ENCODE measurements around the gene TRPM2.

Gene TRPM2

DNA sequence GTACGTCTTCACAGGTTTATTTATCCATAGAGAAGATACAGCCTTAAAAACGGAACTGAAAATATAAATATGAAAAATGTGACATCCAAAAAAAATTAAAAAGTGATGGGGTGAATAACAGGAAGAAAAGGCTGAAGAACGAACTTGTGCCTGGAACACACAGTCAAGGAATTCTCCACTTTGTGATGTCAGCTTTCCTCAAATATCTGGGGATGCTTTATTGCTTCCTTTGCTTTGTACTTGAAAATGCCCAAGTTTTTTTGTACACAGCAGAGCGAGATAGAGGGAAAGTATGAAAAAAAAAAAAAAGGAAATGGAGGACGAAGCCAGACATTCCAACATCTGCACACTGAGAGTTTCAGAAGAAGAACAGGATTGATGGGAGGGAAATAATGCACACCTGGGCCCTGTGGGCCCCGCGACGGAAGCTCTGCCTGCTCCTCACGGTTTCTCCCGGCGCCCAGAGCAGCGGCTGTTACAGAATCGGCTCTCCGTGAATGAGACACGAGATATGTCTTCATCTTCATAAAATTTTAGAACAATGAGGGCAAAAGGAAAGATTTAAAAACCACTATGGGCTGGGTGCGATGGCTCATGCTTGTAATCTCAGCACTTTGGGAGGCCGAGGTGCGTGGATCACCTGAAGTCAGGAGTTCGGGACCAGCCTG, 91.9 kb downstream of the TRPM2 start:
- DNase-seq (ENCODE audit: low read depth): no peak

DNA sequence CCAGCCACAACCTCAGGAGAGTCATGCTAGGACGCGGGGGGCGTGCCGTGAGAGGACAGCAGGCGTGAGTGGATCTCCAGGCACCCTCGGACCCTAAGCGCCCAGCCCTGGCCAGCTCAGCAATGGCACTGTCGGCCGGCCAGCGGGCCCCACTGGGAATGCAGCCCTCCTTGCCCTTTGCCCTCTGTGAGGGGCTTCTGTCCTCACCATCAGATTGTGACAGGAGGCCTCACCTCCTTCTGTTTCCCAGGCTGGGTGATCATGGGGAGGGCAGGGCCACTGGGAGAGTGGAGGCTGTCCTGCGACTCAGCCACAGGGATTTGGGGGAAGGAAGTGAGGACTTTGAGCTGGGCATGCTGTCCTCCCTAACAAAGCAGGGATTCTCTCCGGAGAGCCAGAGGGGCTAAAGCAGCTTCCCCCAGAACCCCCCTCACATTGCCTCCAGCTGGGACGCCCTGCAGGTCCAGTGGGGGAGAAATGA, 95.3 kb downstream of the TRPM2 start:
- no peak for DNase-seq (ENCODE audit: low read depth)

DNA sequence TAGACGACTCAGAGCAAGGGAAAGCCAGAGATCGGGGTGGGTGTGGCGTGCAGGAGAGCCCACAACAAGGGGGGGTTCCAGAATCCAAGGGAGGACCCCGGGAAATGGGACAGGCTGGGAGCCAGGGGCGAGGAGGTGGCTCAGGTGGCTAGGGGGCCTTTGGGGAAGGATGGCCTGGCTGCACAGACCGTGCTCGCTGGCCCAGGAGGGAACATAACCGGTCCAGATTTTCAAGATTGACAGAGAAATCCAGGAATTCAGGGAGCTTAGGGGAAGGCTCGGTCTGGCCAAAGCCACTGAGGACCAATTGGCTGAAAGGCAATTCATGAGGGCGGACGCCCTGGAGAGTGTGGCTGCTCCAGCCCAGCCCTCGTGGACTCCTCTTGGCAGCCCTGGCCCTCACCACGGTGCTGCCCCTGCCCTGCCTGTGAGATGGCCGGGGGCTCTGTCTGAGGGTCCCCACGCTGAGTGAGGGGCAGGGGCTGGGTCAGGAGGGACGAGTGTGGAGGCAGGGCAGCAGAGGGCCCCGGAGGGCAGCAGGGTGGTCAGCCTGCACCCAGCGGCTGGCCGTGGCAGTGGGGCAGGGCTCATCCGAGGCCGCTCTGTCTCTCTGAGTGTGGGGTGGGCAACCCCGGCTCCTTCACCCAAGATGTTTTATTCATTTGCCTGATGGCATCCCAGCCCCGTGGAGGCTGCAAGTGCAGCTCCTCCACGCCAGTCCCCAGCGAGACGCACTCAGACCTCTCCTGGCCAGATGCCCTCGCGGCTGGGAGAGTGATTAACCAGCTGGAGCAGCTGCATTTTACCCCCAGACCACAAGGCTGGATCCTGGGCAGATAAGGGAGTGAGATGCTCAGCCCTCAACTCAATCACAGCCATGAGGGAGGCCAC, 96.3 kb downstream of the TRPM2 start:
- DNase-seq (ENCODE audit: low read depth): no peak

DNA sequence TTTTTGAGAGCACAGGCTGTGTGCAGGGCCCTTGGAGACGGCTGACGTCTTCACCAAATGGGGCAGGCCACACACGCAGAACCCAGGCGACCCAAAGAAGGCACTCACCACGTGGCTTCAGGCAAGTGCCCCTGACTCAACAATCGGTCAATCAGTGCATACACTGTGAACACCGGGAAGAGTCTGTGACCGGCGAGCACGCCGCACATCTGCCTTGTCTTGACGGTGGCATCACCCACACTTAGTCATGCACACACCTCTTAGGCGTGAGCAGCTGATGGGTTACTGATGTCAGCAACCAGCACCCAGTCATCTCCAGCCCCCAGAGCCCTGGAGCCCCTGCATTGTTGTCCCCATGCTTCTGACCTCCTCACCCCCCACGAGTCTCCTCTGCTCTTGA, 97.0 kb downstream of the TRPM2 start:
- no peak for DNase-seq (ENCODE audit: low read depth)

DNA sequence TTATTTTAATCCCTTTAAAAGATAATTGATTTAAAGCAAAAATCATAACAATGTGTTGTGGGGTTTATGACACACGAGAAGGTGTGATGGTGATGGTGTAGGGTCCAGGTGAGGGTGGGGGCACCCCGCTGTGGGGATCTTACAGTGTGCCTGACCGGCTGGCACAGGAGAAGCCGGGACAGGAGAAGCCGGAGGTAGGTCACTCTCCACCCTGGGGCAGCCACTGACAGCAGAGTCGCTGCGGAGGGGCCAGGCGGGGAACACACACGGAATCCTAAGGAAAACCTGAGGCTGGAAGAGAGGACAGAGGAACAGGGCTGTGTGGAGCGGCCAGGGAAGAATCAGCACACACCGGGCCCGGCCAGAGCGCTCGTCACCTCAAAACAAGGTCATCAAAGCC, 97.6 kb downstream of the TRPM2 start:
- no peak for DNase-seq (ENCODE audit: low read depth)

DNA sequence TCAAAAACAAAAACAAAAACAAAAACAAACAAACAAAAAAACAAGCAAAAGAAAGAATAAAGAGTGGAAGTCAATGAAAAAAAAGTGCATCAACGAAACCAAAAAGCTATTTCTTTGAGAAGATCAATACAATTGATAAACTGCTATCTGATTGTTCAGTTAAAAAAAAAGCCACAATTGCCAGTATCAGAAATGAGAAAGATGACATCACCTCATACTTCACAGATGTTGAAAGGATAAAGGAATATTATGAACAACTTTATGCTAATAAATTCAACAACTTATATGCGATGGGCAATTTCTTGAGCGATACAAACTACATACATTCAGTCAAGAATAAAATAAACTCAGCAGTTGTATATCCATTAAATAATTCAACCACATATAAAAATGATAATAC, 99.7 kb downstream of the TRPM2 start:
- DNase-seq (ENCODE audit: low read depth): no peak

DNA sequence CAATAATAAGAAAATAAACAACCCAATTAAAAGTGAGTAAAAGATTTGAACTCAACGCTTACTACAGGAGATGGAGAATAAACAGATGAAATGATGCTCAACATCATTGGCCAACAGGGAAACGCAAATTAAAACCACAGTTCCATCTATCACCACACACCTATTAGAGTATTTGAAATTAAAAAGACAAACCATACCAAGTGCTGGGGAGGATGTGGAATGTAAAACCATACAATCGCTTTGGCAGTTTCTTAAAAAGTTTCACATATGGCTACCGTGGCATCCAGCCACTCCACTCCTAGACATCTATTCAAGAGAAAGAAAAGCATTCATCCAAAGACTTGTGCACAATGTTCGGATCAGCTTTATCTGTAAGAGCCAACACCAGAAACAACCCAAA, 100.6 kb downstream of the TRPM2 start:
- DNase-seq (ENCODE audit: low read depth): no peak

DNA sequence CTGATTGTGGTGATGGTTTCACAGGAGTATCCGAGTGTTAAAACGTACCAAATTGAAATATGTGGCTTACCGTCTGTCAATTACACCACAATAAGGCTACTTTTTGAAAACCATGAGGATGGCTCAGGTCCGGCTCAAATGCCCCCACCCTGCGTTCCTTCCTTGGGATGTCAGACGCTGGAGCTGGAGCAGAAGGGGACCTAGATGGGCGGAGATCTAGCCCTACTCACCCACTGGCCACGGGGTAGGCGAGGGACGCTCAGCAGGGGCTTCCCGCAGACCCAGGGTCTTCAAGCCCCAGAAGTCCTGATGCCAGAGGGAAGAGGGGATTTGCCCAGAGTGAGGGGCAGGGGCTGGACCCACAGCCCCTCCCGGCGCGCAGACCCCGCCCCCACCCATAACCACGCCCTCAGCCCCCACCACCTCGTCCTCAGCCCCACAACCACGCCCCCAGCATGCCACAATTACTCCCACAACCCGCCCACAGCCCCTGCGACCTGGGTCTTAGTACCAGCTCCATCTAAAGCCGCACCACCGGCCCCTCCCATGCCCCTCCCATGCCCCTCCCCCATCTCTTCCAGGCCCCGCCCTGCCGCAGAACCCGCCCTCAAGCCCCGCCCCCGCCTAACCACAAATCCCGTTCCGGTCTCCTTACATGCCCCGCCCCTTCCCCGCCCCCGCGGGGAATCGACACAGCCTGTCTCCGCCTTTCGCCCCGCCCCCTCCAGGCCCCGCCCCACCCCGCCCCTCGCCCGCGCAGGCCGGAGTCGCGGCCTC, 101.5 kb downstream of the TRPM2 start, which contains the start of gene LRRC3:
TSS of gene LRRC3 (plus strand) at position 764 of the 777 bp plus-strand sequence. CDS start 1,135 bp downstream, outside the sequence.
- DNase-seq (ENCODE audit: low read depth): peak; percentile 81

DNA sequence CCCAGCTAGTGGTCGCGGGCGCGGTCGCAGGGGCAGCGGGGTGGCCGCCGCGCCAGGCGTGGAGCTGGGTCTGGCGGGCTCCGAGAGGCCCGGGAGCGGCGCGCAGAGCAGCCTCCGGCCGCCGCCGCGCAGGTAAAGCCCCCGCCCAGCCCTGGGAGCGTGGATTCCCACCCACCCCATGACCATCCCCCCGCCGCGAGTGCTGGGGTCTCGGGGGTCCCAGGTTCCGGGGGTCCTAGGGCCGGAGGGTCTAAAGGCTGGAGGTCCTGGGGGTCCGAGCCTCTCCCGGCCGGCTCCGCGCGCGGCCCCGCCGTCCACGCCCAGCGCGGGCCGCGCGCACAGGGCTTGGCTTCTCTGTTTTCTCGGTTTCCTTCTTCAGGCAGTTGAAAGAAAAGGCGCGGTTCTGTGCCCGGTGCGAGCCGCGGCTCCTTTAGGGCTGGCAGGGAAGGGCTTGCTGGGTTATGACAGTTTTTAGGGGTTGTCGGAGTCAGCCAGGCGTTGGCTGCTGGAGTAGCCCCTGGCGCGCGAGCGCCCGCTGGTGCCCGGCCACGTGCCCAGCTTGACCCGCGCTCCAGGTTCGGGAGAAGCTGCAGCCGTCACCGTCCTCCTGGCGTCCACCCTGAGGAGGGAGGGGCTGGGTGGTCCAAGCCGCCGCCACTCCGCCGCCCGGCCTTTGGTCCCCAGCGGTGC, 102.2 kb downstream of the TRPM2 start:
- DNase-seq (ENCODE audit: low read depth): peak; percentile 27

DNA sequence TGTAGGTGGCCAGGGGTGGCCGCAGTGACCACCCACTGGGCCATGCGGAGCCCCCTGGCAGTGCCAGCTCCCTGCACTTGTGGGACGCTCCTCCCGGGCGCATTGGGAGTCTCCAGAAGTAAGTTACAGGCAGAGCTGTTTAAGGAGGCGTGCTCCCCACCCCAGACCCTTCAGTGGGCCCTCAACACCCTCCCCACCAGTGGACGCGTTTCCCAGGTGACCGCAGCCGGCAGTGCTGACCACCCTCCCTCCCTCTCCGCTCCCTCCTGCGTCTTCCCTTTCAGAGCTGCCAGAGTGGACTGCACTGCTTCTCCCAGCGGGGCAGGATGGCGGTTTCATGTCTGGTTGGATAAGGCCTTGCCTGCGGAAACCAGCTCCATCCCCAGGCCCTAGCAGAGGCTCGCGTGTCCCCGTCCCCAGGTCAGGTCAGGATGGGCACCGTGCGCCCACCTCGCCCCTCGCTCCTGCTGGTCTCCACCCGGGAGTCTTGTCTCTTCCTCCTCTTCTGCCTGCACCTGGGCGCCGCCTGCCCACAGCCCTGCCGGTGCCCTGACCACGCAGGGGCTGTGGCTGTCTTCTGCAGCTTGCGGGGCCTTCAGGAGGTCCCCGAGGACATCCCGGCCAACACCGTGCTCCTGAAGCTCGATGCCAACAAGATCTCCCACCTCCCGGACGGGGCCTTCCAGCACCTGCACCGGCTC, 102.9 kb downstream of the TRPM2 start:
- no peak for DNase-seq (ENCODE audit: low read depth)

DNA sequence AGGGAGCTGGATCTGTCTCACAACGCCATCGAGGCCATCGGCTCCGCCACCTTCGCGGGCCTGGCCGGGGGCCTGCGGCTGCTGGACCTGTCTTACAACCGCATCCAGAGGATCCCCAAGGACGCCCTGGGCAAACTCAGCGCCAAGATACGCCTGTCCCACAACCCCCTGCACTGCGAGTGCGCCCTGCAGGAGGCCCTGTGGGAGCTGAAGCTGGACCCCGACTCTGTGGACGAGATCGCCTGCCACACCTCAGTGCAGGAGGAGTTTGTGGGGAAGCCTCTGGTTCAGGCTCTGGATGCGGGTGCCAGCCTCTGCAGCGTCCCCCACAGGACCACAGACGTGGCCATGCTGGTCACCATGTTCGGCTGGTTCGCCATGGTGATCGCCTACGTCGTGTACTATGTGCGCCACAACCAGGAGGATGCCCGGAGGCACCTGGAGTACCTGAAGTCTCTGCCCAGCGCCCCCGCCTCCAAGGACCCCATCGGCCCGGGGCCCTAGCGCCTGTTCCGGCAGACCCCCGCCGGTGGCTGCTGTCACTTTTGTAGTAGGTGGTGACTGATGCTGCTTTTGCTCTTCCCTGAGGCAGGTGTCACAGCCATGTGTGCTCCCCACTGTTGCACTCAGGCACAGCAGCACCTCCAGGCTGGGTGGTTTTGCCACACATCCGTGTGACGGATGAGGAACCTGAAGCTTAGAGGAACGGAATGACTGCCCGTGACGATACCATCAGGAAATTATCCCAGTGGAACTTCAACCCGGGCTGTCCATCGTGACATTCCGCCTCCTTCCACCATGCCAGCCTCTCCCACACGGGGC, 103.7 kb downstream of the TRPM2 start:
- DNase-seq (ENCODE audit: low read depth): no peak

DNA sequence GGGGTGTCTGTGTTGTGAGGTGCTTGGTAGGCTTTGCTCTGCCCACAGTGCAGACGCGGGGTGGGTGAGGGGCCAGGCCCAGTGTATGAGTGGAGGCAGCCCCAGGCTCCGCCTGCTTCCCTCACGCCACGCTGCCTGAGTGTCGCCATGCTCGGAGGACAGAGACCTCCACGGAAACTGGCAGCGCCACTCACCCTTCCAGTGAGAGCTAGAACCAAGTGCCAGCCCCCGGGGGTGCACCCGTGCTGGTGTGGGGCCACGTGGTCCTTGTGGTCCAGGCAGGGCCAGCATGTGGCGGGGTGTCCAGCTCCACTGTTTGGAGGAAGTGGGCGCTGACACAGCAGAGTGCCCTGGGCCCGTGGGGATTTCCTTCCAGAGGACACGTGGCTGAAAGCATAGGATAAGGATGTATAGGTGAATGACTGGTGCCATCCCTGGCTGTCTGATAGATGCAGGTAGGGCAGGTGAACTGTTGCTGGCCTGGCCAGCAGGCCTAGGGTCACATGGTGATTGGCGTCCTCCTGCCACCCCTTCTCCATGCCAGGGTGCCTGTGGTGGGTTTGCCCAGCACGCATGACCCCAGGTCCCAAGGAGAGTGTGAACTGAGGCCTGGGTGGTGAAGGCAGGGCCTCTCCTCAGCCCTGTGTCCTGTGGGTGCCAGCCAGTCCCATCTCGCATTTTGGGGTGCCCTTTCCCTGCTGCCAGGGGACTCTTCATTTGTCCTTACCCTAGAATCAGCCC, 105.7 kb downstream of the TRPM2 start:
- DNase-seq (ENCODE audit: low read depth): no peak

DNA sequence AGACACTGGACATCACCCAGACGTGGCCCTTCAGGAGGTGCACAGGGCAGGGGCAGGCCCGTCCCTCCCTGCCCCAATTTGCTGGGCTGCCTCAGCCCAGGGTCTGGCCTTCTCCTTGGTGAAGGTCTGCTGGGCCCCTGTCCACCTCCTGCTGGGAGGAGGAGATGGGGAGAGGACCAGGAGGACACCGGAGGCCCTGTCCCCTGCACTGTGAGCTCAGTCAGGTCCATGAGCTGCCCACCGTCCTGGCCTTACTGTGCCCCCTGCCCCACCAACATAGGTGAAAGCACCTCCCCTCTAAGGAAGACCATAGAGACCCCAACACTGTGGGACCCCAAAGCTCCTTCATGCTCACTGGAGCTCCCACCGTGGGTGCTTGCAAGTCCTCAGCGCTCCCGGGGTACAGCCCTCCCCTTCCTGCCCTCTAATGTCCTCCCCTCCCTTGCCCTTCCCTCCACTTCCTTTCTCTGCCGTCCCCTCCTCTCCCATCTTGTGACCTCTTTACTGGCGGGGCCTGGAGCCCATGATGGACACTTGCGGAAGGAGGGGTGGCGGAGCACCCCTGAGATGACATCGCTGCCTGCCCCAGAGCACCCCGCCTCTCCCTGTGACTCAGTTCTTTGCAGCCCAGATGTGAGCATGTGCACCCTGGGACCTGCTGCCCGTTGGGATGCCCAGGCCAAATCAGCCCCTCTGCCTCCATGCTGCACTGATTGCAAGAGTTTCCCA, 106.5 kb downstream of the TRPM2 start:
- no peak for DNase-seq (ENCODE audit: low read depth)

DNA sequence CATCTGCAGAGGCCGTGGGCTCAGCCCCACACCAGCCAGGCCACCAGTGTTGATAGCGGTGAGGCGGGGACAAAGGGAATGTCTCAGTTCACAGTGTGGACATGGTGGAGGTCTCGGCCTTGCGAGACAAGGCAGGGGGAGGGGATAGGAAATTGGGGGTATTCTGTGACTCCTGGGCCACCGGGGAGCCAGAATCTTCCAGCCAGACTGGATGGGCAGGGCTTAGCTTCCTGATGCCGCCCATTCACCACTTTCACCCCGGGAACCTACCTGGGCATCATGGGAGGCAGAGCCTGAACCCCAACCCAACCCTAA, 107.0 kb downstream of the TRPM2 start:
- DNase-seq (ENCODE audit: low read depth): no peak

DNA sequence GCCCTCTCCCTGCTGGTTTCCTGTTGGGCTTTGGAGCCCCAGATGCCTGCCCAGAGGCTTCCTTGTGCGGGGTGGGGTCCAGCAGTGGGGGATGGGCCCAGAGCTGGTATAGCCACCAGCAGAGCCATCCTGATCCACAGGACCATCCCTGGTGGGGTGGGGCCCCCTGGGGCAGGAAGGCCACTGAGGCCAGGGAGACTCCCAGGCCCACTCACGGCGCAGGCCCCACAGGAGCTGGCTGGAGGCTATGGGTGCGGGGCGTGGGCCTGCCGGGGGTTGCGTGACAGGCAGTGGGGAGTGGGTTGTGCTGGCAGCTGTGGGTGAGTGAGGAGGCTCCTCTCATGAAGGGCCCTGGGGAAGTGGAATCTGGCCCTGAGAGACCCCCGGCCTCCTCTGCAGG, 107.6 kb downstream of the TRPM2 start:
- DNase-seq (ENCODE audit: low read depth): no peak

DNA sequence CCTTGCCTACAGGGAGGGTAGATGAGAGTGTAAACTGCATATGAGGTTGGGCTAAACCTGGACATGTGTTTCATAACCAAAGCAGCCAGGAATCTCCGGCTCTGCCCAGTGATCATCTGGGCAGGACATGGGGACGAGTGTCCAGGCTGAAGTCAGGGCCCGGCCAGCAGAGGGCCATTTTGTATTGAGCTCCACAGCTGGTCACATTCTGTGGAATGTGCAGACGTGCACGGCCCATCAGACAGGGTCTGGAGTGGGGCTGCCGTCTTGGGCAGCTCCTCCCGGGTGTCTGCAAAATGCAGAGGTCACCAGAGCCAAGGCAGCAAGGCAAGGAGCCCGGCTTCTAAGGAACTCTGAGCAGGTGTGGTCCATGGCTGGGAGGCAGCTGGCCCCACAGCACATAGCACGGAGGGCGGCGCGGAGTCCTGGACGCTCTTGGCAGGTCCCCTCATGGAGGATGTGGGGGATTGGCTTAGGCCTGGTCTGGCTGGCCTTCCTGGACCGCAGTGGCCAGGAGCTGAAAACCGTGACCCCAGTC, 108.1 kb downstream of the TRPM2 start:
- no peak for DNase-seq (ENCODE audit: low read depth)

DNA sequence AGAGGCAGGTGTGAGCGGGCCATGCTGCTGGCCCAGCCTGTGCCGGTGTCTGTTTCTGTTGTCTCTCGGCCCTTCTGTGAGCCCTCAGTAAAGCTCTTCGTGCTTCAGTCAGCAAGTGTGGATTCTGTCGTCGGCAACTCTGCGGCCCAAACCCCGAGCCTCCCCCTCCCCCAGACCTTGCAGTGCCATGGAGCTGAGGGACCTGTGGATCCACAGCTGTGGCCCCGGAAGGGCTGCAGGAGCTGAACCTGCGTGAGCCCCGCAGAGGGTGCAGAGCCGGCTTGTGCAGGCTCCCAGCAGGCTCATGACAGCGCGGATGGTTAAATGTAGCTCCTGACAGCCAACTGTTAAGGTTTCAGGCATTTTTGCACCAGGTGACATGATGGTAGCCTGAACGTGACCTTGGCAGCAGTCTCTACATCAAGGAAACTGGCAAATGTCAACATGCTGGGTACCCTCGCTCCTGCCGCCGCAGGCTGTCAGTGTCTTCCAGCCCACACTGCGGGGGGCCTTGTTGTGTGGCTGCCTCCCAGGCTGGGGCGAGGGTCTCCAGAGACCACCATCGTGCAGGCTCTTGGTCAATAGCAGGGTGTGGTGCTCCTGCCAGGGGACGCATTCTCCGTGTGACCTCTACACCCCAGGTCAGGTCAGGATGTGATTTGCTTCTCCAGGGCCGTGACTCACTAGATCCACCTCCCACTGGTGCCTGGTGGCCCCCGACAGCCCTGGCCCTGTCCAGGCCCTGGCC, 108.8 kb downstream of the TRPM2 start:
- DNase-seq (ENCODE audit: low read depth): no peak

DNA sequence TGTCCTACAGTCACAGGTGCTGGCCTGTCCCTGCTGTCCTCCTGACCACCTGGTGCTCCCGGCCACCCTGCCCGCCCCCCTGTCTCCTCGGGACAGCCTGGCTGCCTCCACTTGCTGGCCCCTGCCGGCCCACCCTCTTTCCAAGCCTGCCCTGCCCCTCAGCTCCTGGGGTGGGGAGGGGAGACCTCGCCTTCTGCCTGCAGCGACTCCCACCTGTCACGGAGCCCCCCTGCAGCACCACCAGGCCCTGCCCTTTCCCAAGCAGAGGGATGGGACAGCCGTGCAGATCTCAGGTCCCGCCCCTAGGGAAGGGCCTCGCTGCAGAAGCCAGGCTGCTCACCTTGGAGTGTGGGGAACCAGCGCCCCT, 109.4 kb downstream of the TRPM2 start:
- DNase-seq (ENCODE audit: low read depth): no peak

Measured in iris pigment epithelial cell (primary cell).